NCI-H146 (cell line): Measurements from ENCODE around the gene SYNPO2.

ENCODE experiments used
- DNase-seq: peaks from one replicate; lab custom pipeline; 2025; lab: John Stamatoyannopoulos, UW

Gene SYNPO2

GRCh38 chr4:118930255-118930654 is 41.6 kb downstream of the SYNPO2 start:
- DNase-seq = no peak

- no peak for DNase-seq
Observed at GRCh38 chr4:118931786-118932185, 43.1 kb downstream of the SYNPO2 start.

- DNase-seq = no peak
Observed at GRCh38 chr4:118935819-118936218, 47.2 kb downstream of the SYNPO2 start.

GRCh38 chr4:118936406-118936805 is 47.8 kb downstream of the SYNPO2 start:
- no peak for DNase-seq

GRCh38 chr4:118939169-118939783 is 50.6 kb downstream of the SYNPO2 start:
- DNase-seq = no peak

GRCh38 chr4:118941149-118941548 is 52.5 kb downstream of the SYNPO2 start:
- no peak for DNase-seq

GRCh38 chr4:118941799-118942198 is 53.1 kb downstream of the SYNPO2 start:
- DNase-seq = no peak

GRCh38 chr4:118942465-118942864 is 53.8 kb downstream of the SYNPO2 start:
- no peak for DNase-seq

- no peak for DNase-seq
Observed at GRCh38 chr4:118947095-118947494, 58.4 kb downstream of the SYNPO2 start.

GRCh38 chr4:118948545-118949144 is 60.0 kb downstream of the SYNPO2 start:
- no peak for DNase-seq

- no peak for DNase-seq
Observed at GRCh38 chr4:118950224-118950623, 61.6 kb downstream of the SYNPO2 start.

- no peak for DNase-seq
Observed at GRCh38 chr4:118950929-118951570, 62.4 kb downstream of the SYNPO2 start.

- DNase-seq = no peak
Observed at GRCh38 chr4:118953276-118953675, 64.6 kb downstream of the SYNPO2 start.

- DNase-seq = no peak
Observed at GRCh38 chr4:118954246-118954645, 65.6 kb downstream of the SYNPO2 start.

GRCh38 chr4:118955515-118955914 is 66.9 kb downstream of the SYNPO2 start:
- DNase-seq = no peak

- no peak for DNase-seq
Observed at GRCh38 chr4:118957722-118958445, 69.2 kb downstream of the SYNPO2 start.

- DNase-seq = no peak
Observed at GRCh38 chr4:118962540-118962939, 73.9 kb downstream of the SYNPO2 start.

- DNase-seq = no peak
Observed at GRCh38 chr4:118964891-118965411, 76.3 kb downstream of the SYNPO2 start.

GRCh38 chr4:118967393-118967792 is 78.7 kb downstream of the SYNPO2 start:
- no peak for DNase-seq

- DNase-seq = no peak
Observed at GRCh38 chr4:118968005-118968404, 79.4 kb downstream of the SYNPO2 start.

GRCh38 chr4:118968813-118969212 is 80.2 kb downstream of the SYNPO2 start:
- DNase-seq = no peak

GRCh38 chr4:118969359-118969758 is 80.7 kb downstream of the SYNPO2 start:
- peak; percentile 15 for DNase-seq

- DNase-seq = no peak
Observed at GRCh38 chr4:118972167-118972566, 83.5 kb downstream of the SYNPO2 start.
